Left colon (tissue), 2 donors: Measurements from ENCODE around the gene ADAP2. TPM values are rescaled to one million over a fixed set of nuclear protein-coding genes. Genes with fewer than 3 reads are reported as not detected.
"Not testable (repeated sequence)": the region's sequence is repeated elsewhere in the genome, so short reads cannot be mapped to it uniquely, and the experiment has no call there.

Source experiments
- ATAC-seq: fragments of 200-7000 bp; cut with Tn5 transposase; one replicate; pipeline ENCODE4 v1.9.1; 2020; ENCODE audit warnings: mild to moderate bottlenecking, moderate library complexity
- DNase-seq, 2 donors: peaks; one replicate each; pipeline ENCODE4 v3.0.0-alpha.2; 2020
- intact Hi-C, 2 donors: fragments of 100-400 bp; cut with DNase I in 1 of 2; cut with micrococcal nuclease in 1 of 2; formaldehyde crosslinking; loops; one replicate each; pipeline versions ENCODE4 v1.11.2 to v1.14.0; 2022; cut with DNase I, micrococcal nuclease
- total RNA-seq, 2 donors: library from RNA; stranded (reverse); fragmentation: NEBNext Ultra II Directional; extraction: Animal tissue kit (Norgen Biotek cat#: 25700); gene quantifications; one replicate each; pipeline ENCODE4 v1.2.1, GENCODE V29; 2021
- donor health status: DM: no; HTN: no; CAD: no.
- donor health status: DM: yes; HTN: yes; CAD: no.

The ADAP2 gene
- total RNA-seq, 2 donors from 2014 or later, result 6.2 to 14.4 TPM

DNA sequence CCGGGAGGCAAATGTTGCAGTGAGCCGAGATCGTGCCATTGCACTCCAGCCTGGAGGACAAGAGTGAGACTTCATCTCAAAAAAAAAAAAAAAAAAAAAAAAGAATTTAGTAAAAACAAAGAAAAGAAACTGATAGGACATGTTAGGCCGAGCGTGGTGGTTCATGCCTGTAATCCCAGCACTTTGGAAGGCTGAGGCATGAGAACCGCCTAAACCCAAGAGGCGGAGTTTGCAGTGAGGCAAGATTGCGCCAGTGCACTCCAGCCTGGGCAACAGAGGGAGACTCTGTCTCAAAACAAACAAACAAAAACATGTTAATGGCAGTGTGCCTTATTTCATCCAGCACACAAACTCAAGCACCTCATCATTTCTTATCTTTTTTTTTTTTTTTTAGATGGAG is 42.6 kb downstream of the ADAP2 start:
- ATAC-seq, result not testable (repeated sequence)

DNA sequence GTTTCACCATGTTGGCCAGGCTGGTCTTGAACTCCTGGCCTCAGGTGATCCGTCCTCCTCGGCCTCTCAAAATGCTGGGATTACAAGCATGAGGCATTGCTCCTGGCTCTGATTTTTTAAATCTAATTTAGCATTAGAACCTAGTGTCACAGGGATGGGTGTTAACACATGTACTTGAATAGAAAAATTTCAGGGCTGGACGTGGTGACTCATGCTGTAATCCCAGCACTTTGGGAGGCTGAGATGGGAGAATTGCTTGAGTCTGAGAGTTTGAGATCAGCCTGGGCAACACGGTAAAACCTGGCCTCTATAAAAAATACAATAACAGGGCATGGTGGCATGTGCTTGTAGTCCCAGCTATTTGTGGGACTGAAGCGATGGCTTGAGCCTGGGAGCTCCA is 43.1 kb downstream of the ADAP2 start:
- intact Hi-C loops, result no loop called here
- ATAC-seq (no peak), DNase-seq (no peak)

More for the DNA sequence above, 42.6 kb downstream of the ADAP2 start:
- intact Hi-C loops, DNase-seq: not testable (repeated sequence)

DNA sequence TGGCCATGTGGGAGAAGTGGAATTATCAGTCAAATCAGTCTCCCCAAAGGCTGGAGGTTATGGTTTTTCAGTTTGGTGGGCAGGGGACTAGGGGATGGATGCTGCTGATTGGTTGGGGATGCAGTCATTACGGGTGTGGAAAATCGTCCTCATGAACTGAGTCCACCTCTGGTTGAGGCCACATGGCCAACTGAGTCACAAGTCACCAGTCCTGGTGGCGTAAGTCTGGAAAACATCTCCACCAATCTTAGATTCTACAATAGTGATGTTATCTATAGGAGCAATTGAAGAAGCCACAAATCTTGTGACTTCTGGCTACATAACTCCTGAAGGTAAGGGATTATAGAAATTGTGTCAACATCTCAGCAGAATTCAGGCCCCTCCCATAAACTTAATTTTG is 43.9 kb downstream of the ADAP2 start:
- ATAC-seq (no peak), DNase-seq (no peak)
- intact Hi-C loops, result no loop called here

DNA sequence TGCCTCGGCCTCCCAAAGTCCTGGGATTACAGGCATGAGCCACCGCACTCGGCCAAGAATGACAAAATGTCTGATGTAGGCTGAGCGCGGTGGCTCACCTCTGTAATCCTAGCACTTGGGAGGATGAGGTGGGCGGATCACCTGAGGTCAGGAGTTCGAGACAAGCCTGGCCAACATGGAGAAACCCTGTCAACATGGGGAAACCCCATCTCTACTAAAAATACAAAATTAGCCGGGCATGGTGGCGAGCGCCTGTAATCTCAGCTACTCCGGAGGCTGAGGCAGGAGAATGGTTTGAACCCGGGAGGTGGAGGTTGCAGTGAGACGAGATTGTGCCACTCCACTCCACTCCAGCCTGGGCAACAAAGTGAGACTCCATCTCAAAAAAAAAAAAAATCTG is 46.2 kb downstream of the ADAP2 start:
- intact Hi-C loops, DNase-seq, ATAC-seq: not testable (repeated sequence)

DNA sequence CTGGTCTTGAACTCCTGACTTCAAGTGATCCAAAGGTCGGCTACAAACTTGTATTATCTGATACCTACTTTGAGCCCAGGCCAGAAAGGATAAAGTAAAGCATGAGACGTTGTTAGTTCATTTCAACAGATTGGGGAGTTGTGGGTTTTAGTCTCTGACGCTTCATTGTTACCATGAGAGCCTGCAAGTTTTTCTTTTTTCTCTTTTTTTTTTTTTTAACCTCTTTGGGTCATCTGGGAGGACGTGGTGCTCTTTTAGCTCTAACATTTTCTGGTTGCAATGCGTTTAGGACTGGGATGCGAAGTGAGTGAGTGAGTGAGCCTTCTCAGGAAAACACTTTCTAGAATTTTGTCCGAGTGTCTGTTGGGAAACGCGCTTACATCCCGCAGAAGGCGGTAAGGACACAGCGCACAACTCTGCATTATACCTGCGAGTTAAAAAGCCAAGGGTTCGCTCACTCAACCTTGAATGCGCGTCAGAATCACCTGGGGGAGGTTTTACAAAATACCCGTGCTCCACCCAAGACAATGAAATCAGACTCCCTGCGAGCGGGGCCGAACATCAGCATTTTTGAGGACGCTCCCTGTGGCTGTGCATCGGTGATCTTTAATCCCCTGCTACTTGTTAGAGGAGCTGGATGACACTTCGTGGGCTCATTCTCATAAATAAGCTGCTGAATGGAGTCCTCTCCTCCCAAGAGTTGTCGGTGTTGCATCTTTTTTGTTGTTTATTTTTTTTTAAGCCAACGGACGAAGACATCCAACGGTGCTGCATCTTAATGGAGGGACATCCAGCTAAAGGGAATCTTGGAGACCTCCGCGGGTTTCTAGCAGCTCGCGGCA is 48.5 kb downstream of the ADAP2 start:
- DNase-seq (peak in 1 of 2 donors; percentile 51), ATAC-seq (peak; percentile 31)
- intact Hi-C loops, result no loop called here

DNA sequence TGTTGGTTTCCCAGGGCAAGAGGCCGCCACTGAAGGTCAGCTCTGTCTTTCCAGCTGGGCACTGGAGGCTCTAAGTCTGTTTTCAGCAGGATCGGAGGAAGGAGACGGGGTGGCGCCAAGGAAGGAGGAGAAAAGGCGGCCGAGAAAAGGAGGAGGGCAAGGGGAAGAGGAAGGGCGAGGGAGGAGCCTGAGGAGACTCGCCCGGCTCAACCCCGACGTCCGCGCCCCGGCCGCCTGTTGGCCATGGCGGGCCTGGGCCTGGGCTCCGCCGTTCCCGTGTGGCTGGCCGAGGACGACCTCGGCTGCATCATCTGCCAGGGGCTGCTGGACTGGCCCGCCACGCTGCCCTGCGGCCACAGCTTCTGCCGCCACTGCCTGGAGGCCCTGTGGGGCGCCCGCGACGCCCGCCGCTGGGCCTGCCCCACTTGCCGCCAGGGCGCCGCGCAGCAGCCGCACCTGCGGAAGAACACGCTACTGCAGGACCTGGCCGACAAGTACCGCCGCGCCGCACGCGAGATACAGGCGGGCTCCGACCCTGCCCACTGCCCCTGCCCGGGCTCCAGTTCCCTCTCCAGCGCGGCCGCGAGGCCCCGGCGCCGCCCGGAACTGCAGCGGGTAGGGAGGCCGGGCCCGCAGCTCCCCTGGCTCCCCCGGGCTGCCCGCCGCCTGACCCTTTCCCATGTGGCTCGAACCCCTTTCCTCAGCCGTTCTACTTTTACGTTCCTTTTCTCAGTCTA is 49.3 kb downstream of the ADAP2 start, which contains the start of gene RNF135:
RNF135 (plus strand) TSS at position 209 of the 737 bp plus-strand sequence; CDS start at position 244, 35 bp downstream.
- intact Hi-C loops, result no loop called here
- DNase-seq, result peak; percentile 86 to 87
- peak; percentile 90 for ATAC-seq

DNA sequence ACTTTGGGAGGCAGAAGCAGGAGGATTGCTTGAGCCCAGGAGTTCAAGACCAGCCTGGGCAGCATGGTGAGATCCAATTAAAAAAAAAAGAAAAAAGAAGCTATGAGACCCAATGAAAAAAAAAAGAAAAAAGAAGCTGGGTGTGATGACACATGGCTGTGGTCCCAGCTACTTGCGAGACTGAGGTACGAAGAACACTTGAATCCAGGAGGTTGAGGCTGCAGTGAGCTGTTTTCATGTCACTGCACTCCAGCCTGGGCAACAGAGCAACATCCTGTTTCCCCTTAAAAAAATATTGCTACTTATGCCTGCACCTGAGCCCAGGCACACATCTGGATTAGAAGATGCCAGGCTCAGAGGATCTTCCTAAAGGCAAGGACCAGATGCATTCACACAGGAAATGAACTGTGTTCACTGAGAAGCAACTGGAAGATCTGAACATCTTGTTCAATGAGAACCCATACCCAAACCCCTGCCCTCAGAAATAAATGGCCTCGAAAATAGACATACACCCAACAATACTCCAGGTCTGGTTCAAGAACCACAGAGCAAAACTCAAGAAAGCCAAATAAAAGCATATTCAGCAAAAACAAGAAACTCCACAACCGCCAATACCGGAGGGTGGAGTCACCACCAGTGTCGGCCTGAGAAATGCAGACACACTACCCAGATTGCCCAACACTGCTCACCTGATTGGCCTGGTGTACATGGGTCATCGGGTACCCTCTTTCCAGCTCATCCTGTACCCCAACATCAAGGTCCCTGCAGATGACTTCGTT is 53.5 kb downstream of the ADAP2 start:
- intact Hi-C loops, result no loop called here
- DNase-seq, result no peak

DNA sequence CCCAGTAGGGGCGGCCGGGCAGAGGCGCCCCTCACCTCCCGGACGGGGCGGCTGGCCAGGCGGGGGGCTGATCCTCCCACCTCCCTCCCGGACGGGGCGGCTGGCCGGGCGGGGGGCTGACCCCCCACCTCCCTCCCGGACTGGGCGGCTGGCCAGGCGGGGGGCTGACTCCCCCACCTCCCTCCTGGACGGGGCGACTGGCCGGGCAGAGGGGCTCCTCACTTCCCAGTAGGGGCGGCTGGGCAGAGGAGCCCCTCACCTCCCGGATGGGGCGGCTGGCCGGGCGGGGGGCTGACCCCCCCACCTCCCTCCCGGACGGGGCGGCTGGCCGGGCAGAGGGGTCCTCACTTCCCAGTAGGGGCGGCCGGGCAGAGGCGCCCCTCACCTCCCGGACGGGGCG is 58.2 kb downstream of the ADAP2 start:
- intact Hi-C loops, DNase-seq: not testable (repeated sequence)

More for the DNA sequence above, 53.5 kb downstream of the ADAP2 start:
- ATAC-seq, result no peak

DNA sequence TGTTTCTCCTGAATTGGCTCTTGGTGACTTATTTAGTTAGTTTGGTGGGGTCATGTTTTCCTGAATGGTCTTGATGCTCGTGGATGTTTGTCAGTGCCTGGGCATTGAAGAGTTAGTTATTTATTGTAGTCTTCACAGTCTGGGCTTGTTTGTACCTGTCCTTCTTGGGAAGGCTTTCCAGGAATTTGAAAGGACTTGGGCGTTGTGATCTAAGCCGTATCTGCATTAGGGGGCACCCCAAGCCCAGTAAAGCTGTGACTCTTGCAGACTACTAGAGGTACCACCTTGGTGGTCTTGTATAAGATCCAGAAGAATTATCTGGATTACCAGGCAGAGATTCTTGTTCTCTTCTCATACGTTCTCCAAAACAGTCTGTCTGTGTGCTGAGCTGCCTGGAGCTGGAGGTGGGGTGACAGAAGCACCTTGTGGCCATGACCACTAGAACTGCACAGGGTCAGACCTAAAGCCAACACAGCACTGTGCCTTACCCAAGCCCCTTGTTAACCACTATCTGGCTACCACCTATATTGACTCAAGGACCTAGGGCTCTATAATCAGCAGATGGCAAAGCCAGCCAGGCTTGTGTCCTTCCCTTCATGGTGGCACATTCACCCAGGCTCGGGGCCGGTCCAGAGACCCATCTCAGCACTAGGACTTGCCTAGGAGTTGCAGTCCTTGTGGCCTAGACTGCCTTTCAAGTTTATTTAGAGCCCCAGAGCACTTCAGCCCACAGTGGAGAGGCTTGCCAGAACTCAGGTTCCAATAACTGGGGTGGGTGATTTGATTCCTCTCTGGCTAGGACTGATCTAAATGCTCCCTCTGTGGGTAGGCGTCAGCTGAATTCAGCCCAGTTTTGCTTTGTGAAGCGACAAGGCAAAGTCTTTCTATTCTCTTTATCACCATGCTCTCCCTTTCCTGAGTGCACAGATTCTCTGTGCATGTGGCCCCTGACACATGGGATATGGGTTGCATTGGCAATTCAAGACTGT is 60.1 kb downstream of the ADAP2 start:
- no peak for ATAC-seq

More for the DNA sequence above, 58.2 kb downstream of the ADAP2 start:
- not testable (repeated sequence) for ATAC-seq

DNA sequence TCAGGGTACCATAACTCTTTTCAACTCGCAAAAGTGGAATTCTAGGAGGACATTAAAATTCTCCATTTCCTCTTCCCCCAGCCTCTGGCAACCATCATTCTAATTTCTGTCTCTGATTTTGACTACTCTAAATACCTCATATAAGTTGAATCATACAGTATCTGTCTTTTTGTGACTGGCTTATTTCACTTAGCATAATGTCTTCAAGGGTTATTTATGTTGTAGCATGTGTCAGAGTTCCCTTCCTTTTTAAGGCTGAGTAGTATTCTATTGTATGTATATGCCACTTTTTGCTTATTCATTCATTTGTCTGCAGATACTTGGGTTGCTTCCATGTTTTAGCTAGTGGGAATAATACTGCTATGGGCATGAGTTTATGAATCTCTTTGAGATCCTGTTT is 61.1 kb downstream of the ADAP2 start:
- intact Hi-C loops, result no loop called here
- ATAC-seq (no peak), DNase-seq (no peak)

More for the DNA sequence above, 60.1 kb downstream of the ADAP2 start:
- intact Hi-C loops, result no loop called here
- no peak for DNase-seq

DNA sequence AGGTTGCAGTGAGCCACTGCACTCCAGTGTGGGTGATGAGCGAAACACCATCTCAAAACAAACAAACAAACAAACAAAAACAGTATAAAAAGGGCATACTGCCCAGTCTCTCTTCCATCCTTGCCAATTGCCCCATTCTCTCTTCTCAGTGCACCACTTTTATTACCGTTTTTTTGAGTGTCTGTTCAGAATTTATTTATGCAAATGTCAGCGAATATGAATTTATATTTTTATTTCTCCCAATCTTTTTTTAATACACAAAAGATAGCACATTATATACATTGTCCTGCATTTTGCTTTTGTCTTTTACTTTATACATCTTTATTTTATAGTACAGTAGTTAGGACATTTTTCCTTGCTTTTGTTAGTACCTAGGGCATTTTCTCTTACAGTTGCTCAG is 68.7 kb downstream of the ADAP2 start:
- no peak for DNase-seq
- no peak for ATAC-seq
- intact Hi-C loops, result no loop called here

DNA sequence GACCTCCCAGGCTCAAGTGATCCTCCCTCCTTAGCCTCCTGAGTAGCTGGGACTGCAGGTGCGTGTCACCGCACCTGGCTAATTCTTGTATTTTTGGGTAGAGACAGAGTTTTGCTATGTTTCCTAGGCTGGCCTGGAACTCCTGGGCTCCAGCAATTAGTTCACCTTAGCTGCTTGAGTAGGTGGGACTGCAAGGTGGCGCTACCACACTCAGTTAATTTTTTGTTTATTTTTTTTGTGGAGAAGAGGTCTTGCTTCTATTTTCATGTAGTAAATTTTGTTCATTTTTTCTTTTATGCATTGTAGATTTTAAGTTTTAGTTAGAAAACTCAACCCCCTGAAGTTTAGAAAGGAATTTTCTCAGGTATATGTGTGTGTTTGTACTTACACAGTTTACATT is 70.8 kb downstream of the ADAP2 start:
- no peak for ATAC-seq
- intact Hi-C loops, result no loop called here

DNA sequence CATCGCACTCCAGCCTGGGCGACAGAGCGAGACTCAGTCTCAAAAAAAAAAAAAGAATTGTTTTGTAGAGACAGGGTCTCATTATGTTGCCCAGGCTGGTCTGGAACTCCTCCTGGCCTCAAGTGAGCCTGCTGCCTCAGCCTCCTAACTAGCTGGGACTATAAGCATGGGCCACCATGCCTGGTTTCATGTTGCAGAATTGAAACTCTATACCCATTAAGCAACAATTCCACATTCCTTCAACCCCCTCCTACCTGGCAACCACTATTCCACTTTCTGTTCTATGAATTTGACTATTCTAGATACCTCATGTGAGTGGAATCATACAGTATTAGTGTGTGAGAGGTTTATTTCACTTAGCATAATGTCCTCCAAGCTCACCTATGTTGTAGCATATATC is 73.6 kb downstream of the ADAP2 start:
- DNase-seq, result no peak
- intact Hi-C loops, result no loop called here
- ATAC-seq, result no peak

More for the DNA sequence above, 70.8 kb downstream of the ADAP2 start:
- DNase-seq, result no peak

DNA sequence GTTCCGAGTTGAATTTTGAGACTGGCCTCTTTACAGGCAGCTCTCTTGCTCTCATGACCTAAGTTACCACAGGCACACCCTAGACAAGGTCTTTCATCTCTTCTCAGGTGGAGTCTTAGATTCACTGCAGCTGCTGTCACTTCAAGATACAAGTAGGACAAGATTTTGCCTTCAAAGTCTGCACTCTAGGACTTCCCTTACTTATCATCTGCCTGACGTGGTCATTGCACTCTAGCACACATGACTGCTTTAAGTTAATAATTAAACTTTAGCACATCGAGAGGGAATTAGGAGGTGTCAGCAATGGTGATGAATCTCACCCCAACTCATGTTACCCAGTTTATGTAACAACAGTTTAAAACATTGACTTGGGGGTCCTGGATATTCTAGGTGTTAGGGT is 74.7 kb downstream of the ADAP2 start:
- ATAC-seq, result peak; percentile 66
- no peak for DNase-seq
- intact Hi-C loops, result no loop called here

DNA sequence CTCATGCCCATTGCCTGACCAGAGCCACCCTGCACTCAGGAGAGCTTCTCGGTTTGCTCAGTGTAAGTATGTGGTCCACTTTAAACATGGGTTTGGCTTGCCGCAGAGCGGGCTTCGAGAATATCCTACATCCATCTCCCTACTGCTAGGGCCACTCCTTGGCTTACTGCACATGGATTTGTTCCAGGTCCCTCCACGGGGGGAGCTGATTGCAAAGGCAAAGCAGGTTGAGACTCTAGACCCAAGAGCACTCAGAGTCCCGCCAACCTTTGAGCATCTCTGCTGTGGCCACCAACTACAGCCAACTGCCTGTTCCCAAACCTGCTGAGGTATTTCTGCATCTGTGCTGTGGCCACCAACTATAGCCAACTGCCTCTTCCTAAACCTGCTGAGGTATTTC is 75.5 kb downstream of the ADAP2 start:
- intact Hi-C loops, result no loop called here
- DNase-seq, result no peak
- ATAC-seq, result peak; percentile 1

DNA sequence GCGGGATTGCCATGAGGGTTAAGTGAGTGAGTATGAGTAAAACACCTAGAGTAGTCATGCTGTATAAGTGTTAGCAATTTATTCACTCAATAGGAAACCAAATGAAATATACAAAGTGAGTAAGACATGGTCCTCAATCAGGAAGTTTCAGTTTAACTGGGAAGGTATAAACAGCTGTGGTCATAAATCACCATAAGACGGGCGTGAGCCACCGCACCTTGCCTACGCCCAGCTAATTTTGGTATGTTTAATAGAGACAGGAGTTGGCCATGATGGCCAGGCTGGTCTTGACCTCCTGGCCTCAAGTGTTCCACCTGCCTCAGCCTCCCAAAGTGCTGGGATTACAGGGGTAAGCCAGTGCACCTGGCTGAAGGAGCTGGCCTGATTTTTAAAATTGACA is 76.1 kb downstream of the ADAP2 start:
- ATAC-seq (peak; percentile 84), DNase-seq (peak in 1 of 2 donors; percentile 42)
- intact Hi-C loops, result no loop called here

DNA sequence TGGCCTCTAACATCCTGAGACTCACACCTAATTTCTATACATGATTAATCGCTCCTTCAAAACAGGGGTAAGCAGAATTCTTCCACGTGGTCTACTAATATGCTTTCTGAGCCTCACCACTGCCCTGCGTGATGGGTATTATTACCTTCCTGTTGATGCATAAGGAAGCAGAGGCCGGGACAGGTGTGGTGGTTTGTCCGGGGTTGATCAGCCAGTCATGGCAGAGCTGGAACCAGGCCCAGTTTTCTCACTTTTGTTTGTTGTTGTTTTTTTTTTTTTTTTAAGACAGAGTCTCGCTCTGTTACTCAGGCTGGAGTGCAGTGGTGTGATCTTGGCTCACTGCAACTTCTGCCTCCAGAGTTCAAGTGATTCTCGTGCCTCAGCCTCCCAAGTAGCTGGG is 80.3 kb downstream of the ADAP2 start:
- peak; percentile 15 for ATAC-seq
- intact Hi-C loops, result no loop called here

More for the DNA sequence above, 80.3 kb downstream of the ADAP2 start:
- no peak for DNase-seq
